BLaER1 (cell line): ENCODE data around the gene FABP2.
"Not testable (repeated sequence)": the region's sequence is repeated elsewhere in the genome, so short reads cannot be mapped to it uniquely, and the experiment has no call there.

Source experiments
- H3K27ac ChIP-seq: shearing (Covaris generic); formaldehyde crosslinking; 2 replicates; pipeline ENCODE4 v1.8.1; 2022
- H3K27me3 ChIP-seq: shearing (Covaris generic); formaldehyde crosslinking; 2 replicates; pipeline ENCODE4 v1.8.1; 2022
- H3K36me3 ChIP-seq: shearing (Covaris generic); formaldehyde crosslinking; 2 replicates; pipeline ENCODE4 v1.8.1; 2022
- H3K4me1 ChIP-seq: shearing (Covaris generic); formaldehyde crosslinking; 2 replicates; pipeline ENCODE4 v1.8.1; 2022
- H3K4me2 ChIP-seq: shearing (Covaris generic); formaldehyde crosslinking; 2 replicates; pipeline ENCODE4 v1.8.1; 2022
- H3K4me3 ChIP-seq: shearing (Covaris generic); formaldehyde crosslinking; 2 replicates; pipeline ENCODE4 v1.8.1; 2022
- H3K9ac ChIP-seq: shearing (Covaris generic); formaldehyde crosslinking; 2 replicates; pipeline ENCODE4 v1.8.1; 2022
- H3K9me3 ChIP-seq: shearing (Covaris generic); formaldehyde crosslinking; 2 replicates; pipeline ENCODE4 v1.8.1; 2022
- H4K20me1 ChIP-seq: shearing (Covaris generic); formaldehyde crosslinking; 2 replicates; pipeline ENCODE4 v1.8.1; 2022
- Cebpa-rat ChIP-seq: shearing (Covaris generic); IDR thresholded peaks from 2 replicates; pipeline ENCODE4 v1.8.1; 2022

FABP2 gene

DNA sequence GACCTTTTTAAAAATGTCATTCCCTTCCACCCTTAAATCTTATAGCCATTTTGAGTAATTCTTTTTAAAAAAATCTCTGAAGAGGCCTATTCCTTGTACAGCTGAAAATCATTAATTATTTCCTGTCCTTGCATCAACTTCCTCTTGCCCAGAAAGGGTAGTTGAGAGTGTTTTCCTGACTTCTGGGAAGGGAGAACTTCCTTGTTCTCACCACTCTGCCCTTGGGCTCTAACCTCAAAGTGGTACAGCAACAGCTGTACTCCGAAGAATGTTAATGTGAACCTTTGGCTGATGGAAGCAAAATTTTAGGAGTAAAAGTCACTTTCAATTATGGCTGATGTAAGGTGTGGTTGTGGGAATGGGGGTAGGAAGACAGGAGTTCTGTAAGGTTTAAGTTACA lies 15.1 kb upstream of the FABP2 start:
- Histone ChIP-seq H3K9me3 (no peaks in the 10 kb centered on the region), H3K4me1 (peaks cover 6% of the 10 kb centered on the region; the same call in 1 of the 2 replicates)
- no peak for TF ChIP-seq Cebpa-rat

DNA sequence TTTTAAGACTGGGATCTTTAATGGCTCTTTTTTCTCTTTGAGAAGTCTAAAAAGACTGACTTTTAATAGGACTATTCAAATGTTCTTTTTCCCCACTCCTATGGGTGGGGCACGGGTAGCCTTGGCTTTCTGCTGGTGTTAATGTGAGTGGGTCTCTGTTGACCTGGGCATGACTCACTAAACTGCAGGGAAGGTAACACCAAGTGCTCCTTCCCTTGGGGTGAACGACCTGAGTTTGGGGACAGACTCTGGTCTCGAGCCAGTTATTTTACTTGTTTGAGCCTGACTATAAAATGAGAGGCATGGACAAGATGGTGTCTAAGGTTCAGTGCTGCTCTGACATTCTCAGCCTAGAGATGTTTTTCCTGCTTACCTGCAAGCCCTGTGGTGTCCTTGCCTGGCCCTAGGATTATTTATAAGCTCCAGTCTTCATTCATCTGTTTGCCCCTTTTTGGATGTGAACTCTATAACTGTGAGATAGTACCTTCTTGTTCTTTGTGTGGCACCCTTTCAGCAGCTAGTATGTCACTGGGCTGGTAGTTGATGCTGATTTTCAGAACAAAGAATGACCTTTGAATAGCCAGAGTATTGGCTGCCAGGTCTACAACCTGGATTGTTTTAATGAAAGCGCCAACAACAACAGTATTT lies 14.5 kb upstream of the FABP2 start:
- not testable (repeated sequence) for H4K20me1 ChIP-seq, H3K4me2 ChIP-seq, H3K9ac ChIP-seq, H3K36me3 ChIP-seq, H3K4me1 ChIP-seq, H3K27me3 ChIP-seq, H3K4me3 ChIP-seq, H3K9me3 ChIP-seq, H3K27ac ChIP-seq

More for the DNA sequence above, 15.1 kb upstream of the FABP2 start:
- no peak overlapping the region for H3K27ac ChIP-seq
- H4K20me1 ChIP-seq = no peaks in the 10 kb centered on the region
- peak overlapping the region; percentile 34; the same call in 1 of the 2 replicates for H3K4me2 ChIP-seq
- H3K4me3 ChIP-seq = no peak overlapping the region
- H3K9ac ChIP-seq = no peak overlapping the region
- H3K36me3 ChIP-seq = no peaks in the 10 kb centered on the region
- no peaks in the 10 kb centered on the region for H3K27me3 ChIP-seq

DNA sequence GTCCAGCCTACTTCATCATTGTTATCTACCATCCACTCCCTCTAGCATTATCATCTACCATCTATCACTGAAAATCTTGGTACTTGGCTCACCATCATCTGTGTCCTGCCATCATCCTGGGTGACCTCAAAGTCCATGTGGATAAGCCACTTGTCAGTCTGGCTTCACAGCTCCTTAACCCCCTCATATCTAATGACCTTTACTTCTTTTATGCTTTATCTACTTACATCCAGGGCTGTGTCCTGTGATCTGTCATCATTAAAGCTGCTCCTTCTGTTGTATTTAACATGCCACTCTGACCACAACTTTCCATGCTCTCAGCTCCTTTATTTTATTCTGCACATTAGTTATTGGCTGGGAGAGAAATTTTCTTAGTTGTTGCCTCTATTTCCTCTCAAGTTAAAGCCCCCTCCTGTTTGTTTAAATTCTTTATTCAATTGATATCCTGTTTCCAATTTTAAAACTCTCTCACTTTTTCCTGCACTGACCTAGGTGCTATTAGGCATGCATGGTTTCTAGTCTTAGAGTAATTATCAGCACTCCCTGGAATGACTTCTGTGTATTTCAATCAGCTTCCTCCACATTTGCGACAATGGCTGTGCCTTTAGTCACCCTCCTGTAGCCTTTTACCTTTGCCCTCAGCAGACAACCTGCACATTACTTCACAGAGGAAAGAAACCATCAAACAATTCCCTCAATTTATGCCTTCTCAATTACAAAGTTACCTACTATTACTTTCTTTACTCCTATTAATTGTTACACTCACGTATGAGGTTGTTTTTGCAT lies 8.1 kb upstream of the FABP2 start:
- Histone ChIP-seq H3K4me2 (no peak overlapping the region), H3K4me3 (no peak overlapping the region), H4K20me1 (no peaks in the 10 kb centered on the region), H3K4me1 (no peaks in the 10 kb centered on the region), H3K9ac (no peak overlapping the region), H3K9me3 (no peaks in the 10 kb centered on the region), H3K27ac (no peak overlapping the region), H3K36me3 (no peaks in the 10 kb centered on the region), H3K27me3 (no peaks in the 10 kb centered on the region)
- TF ChIP-seq Cebpa-rat = no peak

DNA sequence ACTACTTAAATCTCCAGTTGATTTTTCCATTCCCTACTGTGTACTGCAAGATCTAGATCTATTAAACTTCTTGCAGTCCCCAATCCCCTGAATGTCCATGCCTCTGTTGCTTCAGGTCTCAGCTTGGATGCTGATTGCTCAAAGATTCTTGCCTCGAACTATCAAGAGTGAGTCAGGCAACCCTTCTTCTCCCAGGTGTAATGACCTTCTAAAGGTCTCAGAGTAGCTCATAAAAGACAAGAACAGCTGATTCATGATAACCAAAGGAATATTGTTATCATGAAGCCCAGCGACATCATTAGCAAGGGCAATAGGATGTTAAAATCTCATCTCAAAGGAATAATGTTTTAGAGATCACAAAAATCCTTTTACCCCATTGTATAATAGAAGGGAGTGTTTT lies 6.8 kb upstream of the FABP2 start:
- no peaks in the 10 kb centered on the region for H3K4me1 ChIP-seq
- no peaks in the 10 kb centered on the region for H4K20me1 ChIP-seq
- H3K27me3 ChIP-seq = no peaks in the 10 kb centered on the region
- no peaks in the 10 kb centered on the region for H3K9me3 ChIP-seq
- no peak for TF ChIP-seq Cebpa-rat
- no peaks in the 10 kb centered on the region for H3K36me3 ChIP-seq
- no peak overlapping the region for H3K9ac ChIP-seq
- H3K4me2 ChIP-seq = no peak overlapping the region
- no peak overlapping the region for H3K4me3 ChIP-seq
- no peak overlapping the region for H3K27ac ChIP-seq

GRCh38 chr4:119317990-119318389 lies 3.9 kb downstream of the FABP2 start:
- H3K9ac ChIP-seq = no peak overlapping the region
- H3K4me3 ChIP-seq = no peak overlapping the region
- no peaks in the 10 kb centered on the region for H3K9me3 ChIP-seq
- H4K20me1 ChIP-seq = no peaks in the 10 kb centered on the region
- peaks cover 21% of the 10 kb centered on the region for H3K4me1 ChIP-seq
- H3K4me2 ChIP-seq = no peak overlapping the region
- H3K27ac ChIP-seq = no peak overlapping the region
- H3K36me3 ChIP-seq = no peaks in the 10 kb centered on the region
- H3K27me3 ChIP-seq = no peaks in the 10 kb centered on the region
- TF ChIP-seq Cebpa-rat = no peak

- H3K9me3 ChIP-seq = no peaks in the 10 kb centered on the region
- H3K27ac ChIP-seq = no peak overlapping the region
- TF ChIP-seq Cebpa-rat = no peak
- H3K4me1 ChIP-seq = peaks cover 21% of the 10 kb centered on the region
- no peak overlapping the region for H3K4me3 ChIP-seq
- no peak overlapping the region for H3K4me2 ChIP-seq
- H3K27me3 ChIP-seq = no peaks in the 10 kb centered on the region
- no peak overlapping the region for H3K9ac ChIP-seq
- H4K20me1 ChIP-seq = no peaks in the 10 kb centered on the region
- no peaks in the 10 kb centered on the region for H3K36me3 ChIP-seq
These were observed 6.9 kb downstream of the FABP2 start for GRCh38 chr4:119315036-119315435.

- no peak for TF ChIP-seq Cebpa-rat
- H3K9me3 ChIP-seq = no peaks in the 10 kb centered on the region
- no peaks in the 10 kb centered on the region for H3K27me3 ChIP-seq
- H3K36me3 ChIP-seq = no peaks in the 10 kb centered on the region
- no peak overlapping the region for H3K4me2 ChIP-seq
- H3K4me1 ChIP-seq = peaks cover 21% of the 10 kb centered on the region
- H4K20me1 ChIP-seq = no peaks in the 10 kb centered on the region
- H3K27ac ChIP-seq = no peak overlapping the region
- no peak overlapping the region for H3K9ac ChIP-seq
- H3K4me3 ChIP-seq = no peak overlapping the region
These were observed 7.6 kb downstream of the FABP2 start for GRCh38 chr4:119314356-119314755.

- peaks cover 21% of the 10 kb centered on the region for H3K4me1 ChIP-seq
- no peaks in the 10 kb centered on the region for H4K20me1 ChIP-seq
- no peak overlapping the region for H3K4me3 ChIP-seq
- H3K36me3 ChIP-seq = no peaks in the 10 kb centered on the region
- no peaks in the 10 kb centered on the region for H3K27me3 ChIP-seq
- no peak overlapping the region for H3K9ac ChIP-seq
- no peaks in the 10 kb centered on the region for H3K9me3 ChIP-seq
- no peak for TF ChIP-seq Cebpa-rat
- no peak overlapping the region for H3K27ac ChIP-seq
- no peak overlapping the region for H3K4me2 ChIP-seq
These were observed 8.7 kb downstream of the FABP2 start for GRCh38 chr4:119313237-119313636.

DNA sequence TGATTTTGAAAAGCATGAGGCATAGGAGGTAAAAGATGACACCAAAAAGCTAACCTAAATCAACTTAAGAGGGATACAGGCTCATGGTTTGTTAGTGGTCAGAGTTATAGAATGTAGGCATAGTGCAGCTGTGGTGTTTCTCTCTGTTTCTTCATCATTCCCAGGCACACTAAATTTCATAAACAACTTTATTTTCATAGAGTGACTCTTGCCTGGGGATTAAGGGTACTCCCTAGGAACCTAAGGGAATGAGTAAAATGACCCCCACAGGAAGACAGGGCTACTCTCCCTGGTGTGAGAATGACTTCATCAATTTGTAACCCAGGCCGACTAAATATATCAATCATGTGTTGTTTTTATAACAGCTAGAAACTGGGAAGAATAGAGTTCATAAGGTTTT lies 11.1 kb downstream of the FABP2 start:
- Histone ChIP-seq H3K4me3 (no peak overlapping the region), H3K9ac (no peak overlapping the region), H3K4me1 (peaks cover 14% of the 10 kb centered on the region), H3K9me3 (no peaks in the 10 kb centered on the region), H3K36me3 (no peaks in the 10 kb centered on the region), H3K4me2 (no peak overlapping the region), H3K27ac (no peak overlapping the region), H4K20me1 (no peaks in the 10 kb centered on the region), H3K27me3 (no peaks in the 10 kb centered on the region)
- no peak for TF ChIP-seq Cebpa-rat

DNA sequence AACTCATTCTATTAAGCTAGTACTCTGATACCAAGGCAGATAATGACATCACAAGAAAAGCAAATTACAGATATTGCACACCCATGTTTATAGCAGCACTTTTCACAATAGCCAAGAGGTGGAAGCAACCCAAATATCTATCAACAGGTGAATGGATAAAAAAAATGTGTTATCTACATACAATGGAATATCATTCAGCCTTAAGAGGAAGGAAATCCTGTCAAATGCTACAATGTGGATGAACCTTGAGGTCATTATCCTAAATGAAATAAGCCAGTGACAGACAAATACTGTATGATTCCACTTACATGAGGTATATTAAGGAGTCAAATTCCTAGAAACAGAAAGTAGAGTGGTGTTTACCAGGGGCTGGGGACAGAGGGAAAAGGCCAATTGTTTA lies 14.3 kb downstream of the FABP2 start:
- no peak overlapping the region for H3K9ac ChIP-seq
- H3K4me3 ChIP-seq = no peak overlapping the region
- no peak overlapping the region for H3K27ac ChIP-seq
- H3K4me1 ChIP-seq = no peaks in the 10 kb centered on the region
- H4K20me1 ChIP-seq = no peaks in the 10 kb centered on the region
- H3K9me3 ChIP-seq = no peaks in the 10 kb centered on the region
- TF ChIP-seq Cebpa-rat = no peak
- no peak overlapping the region for H3K4me2 ChIP-seq
- no peaks in the 10 kb centered on the region for H3K36me3 ChIP-seq
- no peaks in the 10 kb centered on the region for H3K27me3 ChIP-seq
